Measurements from ENCODE around the gene ATP13A1.
A peak's percentile ranks its signal among the peaks of the same experiment; 100 is the strongest.

The ATP13A1 gene

DNA sequence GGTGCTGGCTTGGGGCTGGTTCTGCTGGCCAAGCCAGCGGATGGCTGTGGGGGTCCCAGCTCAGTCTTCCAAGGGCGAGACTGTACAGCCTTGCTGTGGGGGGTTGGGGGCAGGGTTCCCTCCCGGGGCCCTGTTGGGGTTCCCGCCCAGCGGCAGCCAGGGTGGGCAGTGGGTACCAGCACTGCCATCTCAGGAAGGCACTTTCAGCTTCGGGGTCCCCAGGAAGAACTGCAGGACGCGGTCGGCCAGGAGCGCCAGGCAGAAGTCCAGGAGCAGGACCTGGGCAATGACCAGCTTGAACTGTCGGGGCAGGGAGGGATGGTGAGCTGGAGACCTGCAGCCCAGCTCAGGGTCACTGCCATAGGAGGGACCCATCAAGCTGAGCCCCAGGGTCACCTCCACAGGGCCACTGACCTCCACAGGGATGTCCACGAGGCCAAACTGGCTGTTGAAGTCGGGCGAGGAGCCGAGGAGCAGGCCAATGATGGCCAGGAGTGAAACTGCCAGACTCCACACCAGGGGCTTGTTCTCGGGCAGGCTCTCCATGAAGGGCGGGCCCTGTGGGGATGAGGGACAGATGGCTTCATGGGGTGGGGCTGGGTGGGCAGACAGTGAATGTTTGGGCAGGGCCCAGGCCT is 18.1 kb downstream of the ATP13A1 start:
- TF ChIP-seq POLR2AphosphoS5 (IDR thresholded peaks at IDR 0.05; ENCODE audit: low read depth, low read length) (no peak), POLR2A (IDR thresholded peaks at IDR 0.05; ENCODE audit: low read depth, low read length) (no peak), PAX5 (IDR thresholded peaks at IDR 0.05; ENCODE audit: insufficient read depth, low read length, severe bottlenecking) (no peak), POU2F2 (IDR thresholded peaks at IDR 0.05; ENCODE audit: low read depth, low read length) (no peak), TAF1 (IDR thresholded peaks at IDR 0.05; ENCODE audit: low read depth, low read length) (no peak), SPI1 (IDR thresholded peaks at IDR 0.05; ENCODE audit: low read depth, low read length) (no peak)
- no peak for FAIRE-seq
- no peak for DNase-seq (ENCODE audit: insufficient read length, low spot score)

DNA sequence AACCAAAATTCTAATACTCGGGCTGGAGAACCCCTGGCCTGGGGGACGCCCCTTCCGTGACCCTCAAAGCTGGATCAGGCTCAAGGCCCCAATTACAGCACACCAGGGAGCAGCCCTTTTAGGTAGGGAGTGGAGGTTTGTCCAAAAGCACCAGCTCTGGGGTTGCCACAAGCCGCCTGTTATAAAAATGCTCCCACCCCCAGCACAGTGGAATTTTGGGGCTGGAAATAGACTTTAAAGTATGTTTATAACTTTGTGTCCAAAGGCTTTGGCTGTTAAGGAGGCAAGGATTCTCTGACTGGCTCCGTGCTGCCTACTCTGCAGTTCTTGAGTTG is 19.5 kb downstream of the ATP13A1 start:
- TF ChIP-seq POLR2AphosphoS5 (IDR thresholded peaks at IDR 0.05; ENCODE audit: low read depth, low read length) = no peak
- DNase-seq (ENCODE audit: insufficient read length, low spot score) = no peak
- peak; percentile 45 for FAIRE-seq

- TF ChIP-seq POU2F2 (IDR thresholded peaks at IDR 0.05; ENCODE audit: low read depth, low read length) (no peak), PAX5 (IDR thresholded peaks at IDR 0.05; ENCODE audit: insufficient read depth, low read length, severe bottlenecking) (no peak), POLR2AphosphoS5 (IDR thresholded peaks at IDR 0.05; ENCODE audit: low read depth, low read length) (peak; percentile 17; the same call in 1 of the 2 replicates), POLR2A (IDR thresholded peaks at IDR 0.05; ENCODE audit: low read depth, low read length) (no peak), SPI1 (IDR thresholded peaks at IDR 0.05; ENCODE audit: low read depth, low read length) (peak; percentile 87), TAF1 (IDR thresholded peaks at IDR 0.05; ENCODE audit: low read depth, low read length) (0 out of 2 replicates have a peak, but pooled peaks have one; percentile 28)
- FAIRE-seq (peak; percentile 90), DNase-seq (ENCODE audit: insufficient read length, low spot score) (peak; percentile 97)
Observed at GRCh38 chr19:19643158-19644053, 20.1 kb downstream of the ATP13A1 start, which contains the start of gene GMIP. Gene GMIP, minus strand, starts transcription at chr19:19643657. Its CDS starts 128 bp downstream, at chr19:19643529.

GRCh38 chr19:19642506-19643157 is 20.8 kb downstream of the ATP13A1 start:
- peak; percentile 94 for FAIRE-seq
- TF ChIP-seq SPI1 (IDR thresholded peaks at IDR 0.05; ENCODE audit: low read depth, low read length) (no peak), POU2F2 (IDR thresholded peaks at IDR 0.05; ENCODE audit: low read depth, low read length) (0 out of 2 replicates have a peak, but pooled peaks have one; percentile 18), POLR2A (IDR thresholded peaks at IDR 0.05; ENCODE audit: low read depth, low read length) (peak; percentile 52; the same call in 1 of the 2 replicates), POLR2AphosphoS5 (IDR thresholded peaks at IDR 0.05; ENCODE audit: low read depth, low read length) (peak; percentile 57; the same call in 1 of the 2 replicates), PAX5 (IDR thresholded peaks at IDR 0.05; ENCODE audit: insufficient read depth, low read length, severe bottlenecking) (no peak), TAF1 (IDR thresholded peaks at IDR 0.05; ENCODE audit: low read depth, low read length) (no peak; the same call in 1 of the 2 replicates)
- DNase-seq (ENCODE audit: insufficient read length, low spot score) = peak; percentile 61

GRCh38 chr19:19637523-19638251 is 25.8 kb downstream of the ATP13A1 start:
- TF ChIP-seq POLR2AphosphoS5 (IDR thresholded peaks at IDR 0.05; ENCODE audit: low read depth, low read length) (no peak), TAF1 (IDR thresholded peaks at IDR 0.05; ENCODE audit: low read depth, low read length) (no peak), PAX5 (IDR thresholded peaks at IDR 0.05; ENCODE audit: insufficient read depth, low read length, severe bottlenecking) (no peak), POLR2A (IDR thresholded peaks at IDR 0.05; ENCODE audit: low read depth, low read length) (no peak), SPI1 (IDR thresholded peaks at IDR 0.05; ENCODE audit: low read depth, low read length) (no peak), POU2F2 (IDR thresholded peaks at IDR 0.05; ENCODE audit: low read depth, low read length) (no peak)
- FAIRE-seq (no peak), DNase-seq (ENCODE audit: insufficient read length, low spot score) (no peak)

DNA sequence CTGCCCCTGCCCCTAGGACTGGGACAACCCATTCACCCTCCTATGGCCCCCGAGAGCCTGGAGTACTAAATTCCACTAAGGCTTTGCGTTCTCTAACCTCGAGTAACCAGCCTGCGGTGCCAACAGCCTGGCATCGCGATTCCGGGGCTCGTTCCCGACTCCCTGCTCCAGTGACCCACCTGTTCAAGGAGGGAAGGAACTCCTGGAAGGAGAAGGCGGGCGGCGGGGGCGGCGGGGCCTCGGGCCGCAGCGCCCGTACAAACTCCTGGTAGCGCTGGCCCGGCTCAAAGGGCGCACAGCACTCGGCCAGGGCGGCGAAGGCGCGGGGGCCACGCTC is 26.3 kb downstream of the ATP13A1 start:
- TF ChIP-seq POU2F2 (IDR thresholded peaks at IDR 0.05; ENCODE audit: low read depth, low read length) (no peak), PAX5 (IDR thresholded peaks at IDR 0.05; ENCODE audit: insufficient read depth, low read length, severe bottlenecking) (no peak), POLR2A (IDR thresholded peaks at IDR 0.05; ENCODE audit: low read depth, low read length) (no peak), TAF1 (IDR thresholded peaks at IDR 0.05; ENCODE audit: low read depth, low read length) (no peak), POLR2AphosphoS5 (IDR thresholded peaks at IDR 0.05; ENCODE audit: low read depth, low read length) (no peak), SPI1 (IDR thresholded peaks at IDR 0.05; ENCODE audit: low read depth, low read length) (no peak)
- FAIRE-seq (no peak), DNase-seq (ENCODE audit: insufficient read length, low spot score) (no peak)

GRCh38 chr19:19636573-19637185 is 26.8 kb downstream of the ATP13A1 start:
- no peak for DNase-seq (ENCODE audit: insufficient read length, low spot score)
- no peak for FAIRE-seq
- TF ChIP-seq SPI1 (IDR thresholded peaks at IDR 0.05; ENCODE audit: low read depth, low read length) (no peak), POLR2A (IDR thresholded peaks at IDR 0.05; ENCODE audit: low read depth, low read length) (no peak), TAF1 (IDR thresholded peaks at IDR 0.05; ENCODE audit: low read depth, low read length) (no peak)

- TF ChIP-seq TAF1 (IDR thresholded peaks at IDR 0.05; ENCODE audit: low read depth, low read length) (no peak), POLR2AphosphoS5 (IDR thresholded peaks at IDR 0.05; ENCODE audit: low read depth, low read length) (no peak), PAX5 (IDR thresholded peaks at IDR 0.05; ENCODE audit: insufficient read depth, low read length, severe bottlenecking) (no peak), POU2F2 (IDR thresholded peaks at IDR 0.05; ENCODE audit: low read depth, low read length) (no peak), POLR2A (IDR thresholded peaks at IDR 0.05; ENCODE audit: low read depth, low read length) (no peak), SPI1 (IDR thresholded peaks at IDR 0.05; ENCODE audit: low read depth, low read length) (no peak)
- FAIRE-seq = no peak
- no peak for DNase-seq (ENCODE audit: insufficient read length, low spot score)
Observed at GRCh38 chr19:19635313-19635702, 28.2 kb downstream of the ATP13A1 start.
